HG03520 (cell line): ENCODE data around the gene LUZP4.
"Not testable (repeated sequence)": the region's sequence is repeated elsewhere in the genome, so short reads cannot be mapped to it uniquely, and the experiment has no call there.

Experiments used
- ATAC-seq: cut with Tn5 transposase; IDR thresholded peaks from one replicate; pipeline ENCODE4 v1.9.1; 2021; ENCODE audit warnings: mild to moderate bottlenecking, moderate library complexity; ENCODE audit not compliant: unreplicated experiment

LUZP4 gene

GRCh38 chrX:115333446-115333845 lies 43.9 kb downstream of the LUZP4 start:
- ATAC-seq = no peak

- ATAC-seq = no peak
Measured at GRCh38 chrX:115337491-115338144, 48.1 kb downstream of the LUZP4 start.

DNA sequence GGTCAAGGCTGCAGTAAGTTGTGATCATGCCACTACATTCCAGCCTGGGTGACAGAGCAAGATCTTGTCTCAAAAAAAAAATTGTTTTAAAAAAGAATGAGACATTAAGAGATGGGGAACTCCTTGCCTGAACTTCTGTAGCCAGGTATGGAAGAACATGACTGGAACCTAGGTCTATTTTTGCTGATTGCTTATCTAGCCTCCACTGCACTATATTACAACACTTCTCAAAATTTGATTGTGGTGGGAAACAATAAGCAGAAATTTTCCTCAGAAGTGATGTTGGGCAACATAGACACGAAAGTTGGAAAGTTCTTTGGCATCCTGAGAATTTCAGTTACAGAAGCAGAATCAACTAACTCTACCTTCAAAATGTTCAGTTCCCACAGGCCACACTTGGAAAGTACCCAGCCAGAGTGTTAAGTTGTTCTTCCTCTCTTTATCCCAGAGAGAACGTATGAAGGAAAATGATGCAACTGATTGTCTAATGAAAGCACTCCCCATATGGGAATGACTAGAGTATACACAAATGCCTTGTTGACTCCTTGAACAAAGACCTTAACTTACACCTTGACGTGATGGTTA lies 50.0 kb downstream of the LUZP4 start:
- ATAC-seq = no peak

- no peak for ATAC-seq
Measured at GRCh38 chrX:115341421-115341820, 51.9 kb downstream of the LUZP4 start.

DNA sequence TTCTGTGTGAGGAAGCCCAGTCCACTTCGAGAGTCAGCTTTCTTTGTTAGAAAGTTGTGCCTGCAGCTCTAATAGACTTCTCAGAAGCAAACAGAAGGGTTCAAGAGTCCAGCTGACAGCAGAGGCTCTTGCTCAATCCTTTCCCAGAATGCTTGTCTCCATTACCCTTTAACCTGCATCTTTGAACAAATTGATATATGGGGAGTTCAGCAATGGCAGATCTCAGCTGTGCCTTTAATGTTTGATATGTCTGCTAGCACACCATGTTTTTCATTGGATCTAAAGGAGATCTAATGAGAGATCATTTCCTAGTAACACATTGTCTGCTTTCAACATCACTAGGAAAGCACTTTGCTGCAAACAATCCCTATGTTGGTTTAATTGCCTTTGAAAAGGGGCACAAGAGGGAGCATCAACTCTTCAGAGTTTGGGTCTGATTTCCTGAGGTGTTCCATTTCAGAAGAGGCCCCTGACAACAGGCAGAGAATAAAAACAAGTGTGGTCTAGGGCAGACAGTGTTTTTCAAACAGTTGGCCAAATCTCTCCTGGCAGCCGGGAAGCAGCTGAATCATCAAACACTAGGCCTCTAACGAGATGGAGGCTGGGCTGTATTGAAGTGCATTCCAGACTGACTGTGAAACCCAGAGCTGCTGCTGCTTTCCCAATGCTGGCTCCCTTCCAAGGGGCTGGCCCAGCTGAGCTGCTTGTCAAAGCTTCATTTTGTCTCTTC lies 55.5 kb downstream of the LUZP4 start:
- no peak for ATAC-seq

GRCh38 chrX:115345615-115346014 lies 56.1 kb downstream of the LUZP4 start:
- no peak for ATAC-seq

DNA sequence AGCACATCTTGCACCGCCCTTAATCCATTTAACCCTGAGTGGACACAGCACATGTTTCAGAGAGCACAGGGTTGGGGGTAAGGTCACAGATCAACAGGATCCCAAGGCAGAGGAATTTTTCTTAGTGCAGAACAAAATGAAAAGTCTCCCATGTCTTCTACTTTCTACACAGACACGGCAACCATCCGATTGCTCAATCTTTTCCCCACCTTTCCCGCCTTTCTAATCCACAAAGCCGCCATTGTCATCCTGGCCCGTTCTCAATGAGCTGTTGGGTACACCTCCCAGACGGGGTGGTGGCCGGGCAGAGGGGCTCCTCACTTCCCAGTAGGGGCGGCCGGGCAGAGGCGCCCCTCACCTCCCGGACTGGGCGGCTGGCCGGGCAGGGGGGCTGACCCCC lies 57.2 kb downstream of the LUZP4 start:
- not testable (repeated sequence) for ATAC-seq

DNA sequence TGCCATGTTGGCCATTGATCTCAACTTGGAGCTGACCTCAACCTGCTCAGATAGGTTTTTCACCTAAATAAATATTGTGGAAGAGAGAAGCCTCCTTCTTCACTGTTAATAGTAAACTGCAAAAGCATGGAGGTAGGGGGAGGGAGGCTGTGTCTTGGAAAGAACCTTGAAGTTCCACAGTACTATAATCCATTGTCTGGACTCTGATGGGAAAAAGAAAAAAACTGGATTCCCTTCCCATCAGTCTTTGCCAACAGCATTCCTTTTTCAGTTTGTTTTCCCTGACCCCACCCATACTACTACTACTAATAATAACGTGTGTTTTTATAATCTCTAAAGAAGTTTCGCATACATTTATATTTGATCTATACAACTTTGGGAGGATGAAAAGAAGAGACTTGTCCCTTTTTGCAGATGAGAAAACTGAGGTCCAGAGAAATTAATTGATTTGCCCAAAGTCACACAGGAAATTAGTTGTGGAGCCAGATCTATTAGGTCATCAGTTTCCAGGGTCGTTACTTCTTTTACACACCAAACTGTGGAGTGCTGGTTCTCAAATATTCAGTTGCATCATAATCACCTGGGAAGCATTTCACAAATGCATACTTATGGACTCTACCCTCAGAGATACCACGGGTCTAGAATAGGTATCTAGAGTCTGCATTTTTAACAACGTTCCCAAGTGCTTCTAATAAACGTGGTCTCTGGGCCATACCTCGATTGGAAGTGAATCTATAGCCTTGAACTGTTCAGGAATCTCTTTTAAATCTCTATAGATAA lies 59.1 kb downstream of the LUZP4 start:
- no peak for ATAC-seq

DNA sequence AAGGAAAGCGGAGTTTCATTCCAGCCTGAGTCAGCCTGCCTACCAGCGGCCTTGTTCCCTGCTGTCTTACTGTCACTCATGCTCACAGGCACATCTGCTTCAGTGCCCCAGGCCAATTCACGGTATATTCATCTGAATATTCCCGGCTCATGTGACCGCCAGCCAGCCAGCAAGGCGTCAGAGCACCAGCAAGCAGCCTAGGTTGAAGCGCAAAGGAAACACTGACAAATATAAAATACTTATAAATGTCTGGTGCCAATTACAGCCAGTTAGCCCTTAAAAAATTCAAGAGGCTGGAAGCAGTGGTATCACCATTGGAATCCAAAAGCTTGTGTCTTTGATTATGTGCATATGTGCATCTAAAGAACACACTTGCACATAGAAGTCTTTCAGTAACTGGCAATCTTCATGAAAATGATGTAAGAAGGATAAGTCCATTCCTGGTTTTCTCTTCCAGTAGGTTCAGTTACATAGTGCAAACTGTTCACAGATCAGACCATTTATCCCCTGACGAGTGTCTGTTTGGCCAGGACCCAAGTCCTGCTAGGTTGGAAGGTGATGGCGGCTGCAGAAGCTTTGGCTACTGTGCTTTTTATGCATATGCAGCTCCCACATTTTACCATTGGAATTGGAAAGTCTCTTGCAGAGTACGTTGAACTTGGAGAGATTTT lies 61.3 kb downstream of the LUZP4 start:
- ATAC-seq = no peak

DNA sequence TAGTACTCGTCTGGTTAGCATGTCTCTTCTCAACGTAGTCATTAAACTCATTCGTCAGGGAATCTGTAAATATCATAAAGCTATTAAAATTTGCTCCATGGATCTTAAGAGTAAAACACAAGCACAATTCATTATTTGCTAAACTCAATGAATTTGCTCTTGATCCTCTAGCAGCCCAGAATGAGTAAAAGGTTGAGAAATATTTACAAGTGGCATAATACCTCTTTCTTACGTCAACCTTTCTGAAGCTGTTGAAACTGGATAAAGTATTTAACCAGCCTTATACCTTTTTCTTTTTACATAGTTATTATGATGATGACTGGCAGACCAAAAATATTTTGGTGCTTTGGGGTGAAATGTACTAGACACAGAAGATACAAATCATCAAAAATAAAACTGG lies 66.9 kb downstream of the LUZP4 start:
- no peak for ATAC-seq
